ENCODE results near the gene SNX1.

GRCh38 chr15:64066451-64066850 is 29.3 kb upstream of the SNX1 start:
- TF ChIP-seq CTCF (IDR thresholded peaks at IDR 0.05; ENCODE audit: poor library complexity, severe bottlenecking) (no peak), EP300 (conservative IDR thresholded peaks at IDR 0.05; ENCODE audit: poor library complexity, severe bottlenecking) (no peak), MXI1 (conservative IDR thresholded peaks at IDR 0.05; ENCODE audit: poor library complexity, severe bottlenecking) (no peak), POLR2AphosphoS5 (IDR thresholded peaks at IDR 0.05) (no peak), RAD21 (conservative IDR thresholded peaks at IDR 0.05) (no peak), EZH2 (IDR thresholded peaks at IDR 0.05; ENCODE audit: borderline replicate concordance, insufficient read depth, low read length, poor library complexity, severe bottlenecking) (no peak), TAF1 (IDR thresholded peaks at IDR 0.05; ENCODE audit: low read depth) (no peak), SMC3 (conservative IDR thresholded peaks at IDR 0.05; ENCODE audit: poor library complexity) (no peak)
- TF ChIP-seq, protein P1, sequence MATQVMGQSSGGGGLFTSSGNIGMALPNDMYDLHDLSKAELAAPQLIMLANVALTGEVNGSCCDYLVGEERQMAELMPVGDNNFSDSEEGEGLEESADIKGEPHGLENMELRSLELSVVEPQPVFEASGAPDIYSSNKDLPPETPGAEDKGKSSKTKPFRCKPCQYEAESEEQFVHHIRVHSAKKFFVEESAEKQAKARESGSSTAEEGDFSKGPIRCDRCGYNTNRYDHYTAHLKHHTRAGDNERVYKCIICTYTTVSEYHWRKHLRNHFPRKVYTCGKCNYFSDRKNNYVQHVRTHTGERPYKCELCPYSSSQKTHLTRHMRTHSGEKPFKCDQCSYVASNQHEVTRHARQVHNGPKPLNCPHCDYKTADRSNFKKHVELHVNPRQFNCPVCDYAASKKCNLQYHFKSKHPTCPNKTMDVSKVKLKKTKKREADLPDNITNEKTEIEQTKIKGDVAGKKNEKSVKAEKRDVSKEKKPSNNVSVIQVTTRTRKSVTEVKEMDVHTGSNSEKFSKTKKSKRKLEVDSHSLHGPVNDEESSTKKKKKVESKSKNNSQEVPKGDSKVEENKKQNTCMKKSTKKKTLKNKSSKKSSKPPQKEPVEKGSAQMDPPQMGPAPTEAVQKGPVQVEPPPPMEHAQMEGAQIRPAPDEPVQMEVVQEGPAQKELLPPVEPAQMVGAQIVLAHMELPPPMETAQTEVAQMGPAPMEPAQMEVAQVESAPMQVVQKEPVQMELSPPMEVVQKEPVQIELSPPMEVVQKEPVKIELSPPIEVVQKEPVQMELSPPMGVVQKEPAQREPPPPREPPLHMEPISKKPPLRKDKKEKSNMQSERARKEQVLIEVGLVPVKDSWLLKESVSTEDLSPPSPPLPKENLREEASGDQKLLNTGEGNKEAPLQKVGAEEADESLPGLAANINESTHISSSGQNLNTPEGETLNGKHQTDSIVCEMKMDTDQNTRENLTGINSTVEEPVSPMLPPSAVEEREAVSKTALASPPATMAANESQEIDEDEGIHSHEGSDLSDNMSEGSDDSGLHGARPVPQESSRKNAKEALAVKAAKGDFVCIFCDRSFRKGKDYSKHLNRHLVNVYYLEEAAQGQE (IDR thresholded peaks at IDR 0.05; ENCODE audit: borderline replicate concordance): no peak
